OCI-LY1 (cell line): Measurements from ENCODE around the gene PFN3.

Experiments
- CTCF ChIP-seq: fragments of 200-600 bp; sonication (generic), shearing (Covaris generic); IDR thresholded peaks from 2 replicates; pipeline ENCODE4 v1.5.1; 2017; ENCODE audit warnings: mild to moderate bottlenecking, antibody characterized with exemption, low read length, moderate library complexity, mixed read lengths
- EZH2 ChIP-seq: fragments of 200-600 bp; sonication (generic), shearing (Covaris generic); IDR thresholded peaks from 2 replicates; pipeline ENCODE4 v1.8.0; 2017; ENCODE audit warnings: borderline replicate concordance, mixed run types, mild to moderate bottlenecking, antibody characterized with exemption, low read length, moderate library complexity, mixed read lengths

- no peak for TF ChIP-seq EZH2
- no peak for TF ChIP-seq CTCF
These were observed 29.0 kb upstream of the PFN3 start for GRCh38 chr5:177429248-177430040.
